ENCODE results near the gene OR1D5.
"Not testable (repeated sequence)": the region's sequence is repeated elsewhere in the genome, so short reads cannot be mapped to it uniquely, and the experiment has no call there.

The OR1D5 gene

GRCh38 chr17:3032258-3033247 lies 30.9 kb downstream of the OR1D5 start:
- FAIRE-seq (no peak), DNase-seq (ENCODE audit: low spot score) (no peak)

DNA sequence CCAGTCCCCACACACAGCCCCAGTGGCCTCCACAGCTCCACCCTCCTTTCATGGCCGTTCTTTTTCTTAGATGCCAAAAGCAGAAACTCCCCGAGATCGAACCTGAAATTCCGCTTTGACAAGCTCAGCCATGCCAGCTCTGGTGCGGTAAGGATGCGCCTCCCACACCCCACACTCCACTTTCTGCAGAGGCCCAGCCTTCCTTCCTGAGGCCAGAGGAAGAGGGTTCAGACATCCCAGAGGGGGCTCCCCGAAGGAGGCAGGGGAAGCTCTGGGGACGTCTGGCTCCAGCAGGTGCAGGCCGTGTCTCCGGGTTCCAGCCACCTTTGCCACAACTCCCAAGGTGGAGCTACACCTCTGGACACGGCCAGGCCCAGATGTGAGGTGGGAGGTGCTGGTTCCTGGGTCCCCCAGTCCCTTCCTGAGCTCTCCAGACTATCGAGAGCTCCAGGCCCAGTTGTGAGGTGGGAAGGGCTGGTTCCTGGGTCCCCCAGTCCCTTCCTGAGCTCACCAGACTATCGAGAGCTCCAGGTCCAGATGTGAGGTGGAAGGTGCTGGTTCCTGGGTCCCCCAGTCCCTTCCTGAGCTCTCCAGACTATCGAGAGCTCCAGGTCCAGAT lies 32.4 kb downstream of the OR1D5 start:
- not testable (repeated sequence) for FAIRE-seq; DNase-seq (ENCODE audit: low spot score)

DNA sequence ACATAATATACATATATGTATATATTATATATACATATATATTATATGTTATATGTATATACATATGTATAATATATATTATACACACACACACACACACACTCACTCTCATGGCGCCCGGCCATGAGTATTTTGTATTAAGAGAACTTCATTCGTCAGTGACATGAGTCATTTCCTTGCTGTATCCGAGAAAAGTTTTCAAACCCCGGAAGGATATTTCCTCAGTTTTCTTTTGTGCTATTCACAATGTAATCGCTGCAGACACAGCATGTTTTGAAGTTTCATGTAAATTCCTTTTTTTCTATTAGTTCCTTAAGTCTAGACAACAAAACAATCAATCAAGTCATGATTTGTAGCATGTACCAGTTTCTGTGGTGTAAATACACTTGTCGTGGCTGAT lies 33.3 kb downstream of the OR1D5 start:
- FAIRE-seq (no peak), DNase-seq (ENCODE audit: low spot score) (no peak)

- DNase-seq (ENCODE audit: low spot score) (no peak), FAIRE-seq (no peak)
Observed at GRCh38 chr17:3029213-3029913, 34.0 kb downstream of the OR1D5 start.

DNA sequence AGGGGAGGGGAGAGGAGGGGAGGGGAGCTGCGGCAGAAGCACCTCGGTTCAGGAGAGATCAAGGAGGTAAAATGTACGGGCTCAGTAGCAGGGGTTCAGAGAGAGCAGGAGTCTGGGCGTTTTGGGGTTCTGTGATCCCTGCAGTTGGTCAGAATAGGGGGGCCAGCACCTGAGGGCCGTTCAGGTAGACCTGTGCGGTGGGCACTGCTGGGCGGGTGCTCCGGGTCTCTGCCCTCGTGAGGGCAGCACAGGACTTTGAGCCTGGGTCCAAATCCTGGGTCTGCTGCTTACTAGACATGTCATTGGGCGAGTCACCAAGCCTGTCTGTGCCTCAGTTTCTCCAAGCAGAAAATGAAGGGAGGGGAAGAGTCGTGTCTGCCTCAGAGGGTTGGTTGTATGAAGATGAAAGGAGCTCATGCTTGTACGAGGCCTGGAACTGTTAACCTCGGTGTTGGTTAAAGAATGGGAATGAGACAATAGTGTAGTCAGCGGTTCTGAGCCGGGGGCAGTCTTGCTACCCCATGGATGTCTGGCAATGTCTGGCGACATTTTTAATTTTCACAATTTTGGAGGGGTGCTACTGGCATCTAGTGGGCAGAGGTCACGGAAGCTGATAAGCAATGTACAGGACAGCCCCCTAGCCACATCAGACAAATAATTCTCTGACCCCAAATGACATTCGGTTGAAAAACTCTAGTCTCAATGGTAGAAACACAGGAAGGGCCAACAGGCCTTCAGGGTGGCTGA lies 35.4 kb downstream of the OR1D5 start:
- FAIRE-seq (no peak), DNase-seq (ENCODE audit: low spot score) (no peak)

- FAIRE-seq (no peak), DNase-seq (ENCODE audit: low spot score) (no peak)
Observed at GRCh38 chr17:3026856-3027751, 36.3 kb downstream of the OR1D5 start.

DNA sequence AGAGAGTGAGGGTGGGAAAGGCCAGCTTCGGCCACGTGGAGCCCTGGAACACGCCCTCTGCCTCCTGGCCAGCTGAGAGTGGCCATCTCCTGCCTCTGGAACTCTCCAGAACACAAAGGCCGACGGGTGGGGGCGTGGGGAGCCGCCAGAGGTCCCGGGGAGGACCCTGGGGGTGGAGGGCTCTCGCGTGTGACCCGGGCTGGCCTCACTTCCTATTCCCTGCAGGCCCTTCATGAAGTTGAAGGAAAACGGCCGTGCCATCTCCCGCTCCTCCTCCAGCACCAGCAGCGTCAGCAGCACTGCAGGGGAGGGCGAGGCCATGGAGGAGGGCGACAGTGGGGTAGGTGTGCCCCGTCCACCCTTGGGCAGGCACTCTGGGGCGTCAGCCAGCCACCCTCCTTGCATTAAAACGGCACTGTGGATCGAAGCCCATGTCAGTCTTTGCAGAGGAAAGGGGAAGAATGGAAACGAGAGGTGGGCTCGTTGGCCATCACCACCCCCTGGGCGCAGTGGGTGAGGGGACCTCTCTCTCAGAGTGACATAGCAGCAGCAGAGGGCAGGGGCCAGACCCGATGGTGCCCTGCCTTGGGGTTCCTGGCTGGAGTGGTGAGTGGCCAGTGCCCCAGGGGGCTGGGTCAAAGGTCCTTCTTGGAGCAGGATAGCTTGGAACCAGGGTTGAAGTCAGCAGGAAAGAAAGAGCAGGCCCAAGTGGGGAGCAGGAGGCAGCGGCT lies 37.1 kb downstream of the OR1D5 start:
- no peak for FAIRE-seq

DNA sequence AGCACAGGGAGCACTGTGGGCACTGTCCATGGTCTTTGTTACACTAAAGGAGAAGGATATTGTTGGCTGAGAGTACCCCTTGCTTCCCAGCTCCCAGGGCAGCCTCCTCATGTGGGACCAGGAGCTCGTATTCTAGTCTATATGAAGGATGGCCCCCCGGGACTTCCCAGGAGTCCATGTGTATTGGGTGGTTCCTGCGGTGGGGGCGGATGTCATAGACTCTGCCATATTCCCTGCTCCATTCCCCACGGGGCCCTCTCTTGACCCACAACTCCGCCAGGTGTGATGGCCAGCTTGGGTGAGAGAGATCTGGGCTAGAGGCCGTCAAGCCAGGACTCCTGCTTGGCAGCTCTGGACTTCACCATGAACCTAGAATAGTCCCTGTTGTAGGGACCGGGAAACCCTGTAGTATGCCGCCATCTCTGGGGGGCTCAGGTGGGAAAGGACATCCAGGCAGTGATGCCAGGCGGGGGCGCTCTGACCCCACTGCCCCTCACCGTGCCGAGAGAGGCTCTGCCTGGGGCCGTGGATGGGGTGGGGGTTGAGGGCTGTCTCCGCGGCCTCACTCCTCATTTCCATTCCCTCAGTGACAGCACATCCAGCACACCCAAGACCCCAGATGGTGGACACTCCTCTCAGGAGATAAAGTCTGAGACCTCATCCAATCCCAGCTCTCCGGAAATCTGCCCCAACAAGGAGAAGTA lies 37.8 kb downstream of the OR1D5 start:
- DNase-seq (ENCODE audit: low spot score) = no peak
- no peak for FAIRE-seq

More for the DNA sequence above, 37.1 kb downstream of the OR1D5 start:
- no peak for DNase-seq (ENCODE audit: low spot score)

GRCh38 chr17:3024346-3024745 lies 39.1 kb downstream of the OR1D5 start:
- DNase-seq (ENCODE audit: low spot score) (no peak), FAIRE-seq (no peak)

DNA sequence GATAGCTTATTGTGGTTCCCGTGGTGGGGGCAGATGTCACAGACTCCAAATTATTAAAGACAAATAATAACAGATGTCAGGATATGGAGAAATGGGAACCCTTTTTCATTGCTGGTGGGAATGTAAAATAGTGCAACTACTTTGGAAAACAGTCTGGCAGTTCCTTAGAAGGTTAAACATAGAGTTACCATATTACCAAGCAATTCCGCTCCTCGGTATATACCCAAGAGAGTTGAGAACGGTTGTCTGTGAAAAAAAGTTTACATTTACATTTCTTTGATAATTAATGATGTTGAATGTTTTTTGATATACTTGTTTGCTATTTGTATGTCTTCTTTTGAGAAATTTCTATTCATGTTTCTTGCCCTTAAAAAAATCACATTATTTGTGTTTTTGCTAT lies 41.2 kb downstream of the OR1D5 start:
- no peak for DNase-seq (ENCODE audit: low spot score)
- no peak for FAIRE-seq

GRCh38 chr17:3020381-3020780 lies 43.0 kb downstream of the OR1D5 start:
- FAIRE-seq (no peak), DNase-seq (ENCODE audit: low spot score) (no peak)

- FAIRE-seq (no peak), DNase-seq (ENCODE audit: low spot score) (no peak)
Observed at GRCh38 chr17:3019761-3020160, 43.6 kb downstream of the OR1D5 start.

- FAIRE-seq = no peak
- DNase-seq (ENCODE audit: low spot score) = no peak
Observed at GRCh38 chr17:3017936-3018335, 45.5 kb downstream of the OR1D5 start.

DNA sequence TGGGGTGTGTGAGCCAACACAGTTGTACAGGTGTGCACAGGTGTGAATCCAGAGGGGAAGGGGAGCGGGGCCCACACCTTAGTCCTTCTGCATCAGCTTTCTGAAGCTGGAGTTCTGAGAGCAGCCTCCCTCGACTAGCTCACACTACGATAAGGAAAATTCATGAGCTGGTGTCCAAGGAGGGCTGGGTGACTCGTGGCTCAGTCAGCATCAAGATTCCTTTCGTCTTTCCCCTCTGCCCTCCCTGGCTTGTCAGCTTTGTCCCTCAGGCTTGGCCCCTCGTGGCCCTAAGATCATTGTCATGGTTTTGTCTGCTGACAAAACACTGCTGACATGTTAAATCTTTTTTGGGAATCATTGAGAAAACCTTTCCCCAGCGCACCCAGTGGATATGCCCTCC lies 47.5 kb downstream of the OR1D5 start:
- DNase-seq (ENCODE audit: low spot score) = no peak
- no peak for FAIRE-seq

GRCh38 chr17:3012926-3013581 lies 50.4 kb downstream of the OR1D5 start:
- peak; percentile 44 for DNase-seq (ENCODE audit: low spot score)
- no peak for FAIRE-seq

Data from RCC 7860 (cell line).